Stimulated activated CD4-positive, alpha-beta T cell treated with anti-CD3 and anti-CD28 coated beads, Interleukin-1b, Interleukin-23, amount 100 ng/mL, for 4 hours (primary cell): ENCODE measurements around the gene WASF3.
"Not testable (repeated sequence)": the region's sequence is repeated elsewhere in the genome, so short reads cannot be mapped to it uniquely, and the experiment has no call there.

Experiments
- DNase-seq, 2 donors: peaks; one replicate each; pipeline ENCODE4 v3.0.0-alpha.2; 2020; ENCODE audit warnings: low read depth in 2 of 2

The WASF3 gene

DNA sequence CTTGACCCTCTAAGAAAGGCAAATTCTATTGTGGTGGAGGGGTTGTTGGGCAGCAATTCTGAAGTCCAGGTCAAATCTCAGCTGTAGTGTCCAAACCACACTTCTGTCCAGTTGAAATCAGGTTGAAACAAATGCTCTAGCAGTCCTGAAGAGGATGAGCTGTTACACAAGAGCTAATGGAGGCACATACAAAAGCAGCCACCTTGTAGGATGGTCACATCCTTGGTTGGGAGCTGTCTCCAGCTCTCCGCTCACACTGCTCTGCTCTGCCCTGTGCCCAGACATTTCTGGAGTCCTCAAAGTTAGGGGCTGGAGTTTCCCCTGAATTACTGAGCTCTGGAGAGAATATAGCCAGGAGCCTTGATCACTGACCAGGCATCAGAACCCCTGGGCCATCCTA is 155.9 kb downstream of the WASF3 start:
- no peak for DNase-seq

DNA sequence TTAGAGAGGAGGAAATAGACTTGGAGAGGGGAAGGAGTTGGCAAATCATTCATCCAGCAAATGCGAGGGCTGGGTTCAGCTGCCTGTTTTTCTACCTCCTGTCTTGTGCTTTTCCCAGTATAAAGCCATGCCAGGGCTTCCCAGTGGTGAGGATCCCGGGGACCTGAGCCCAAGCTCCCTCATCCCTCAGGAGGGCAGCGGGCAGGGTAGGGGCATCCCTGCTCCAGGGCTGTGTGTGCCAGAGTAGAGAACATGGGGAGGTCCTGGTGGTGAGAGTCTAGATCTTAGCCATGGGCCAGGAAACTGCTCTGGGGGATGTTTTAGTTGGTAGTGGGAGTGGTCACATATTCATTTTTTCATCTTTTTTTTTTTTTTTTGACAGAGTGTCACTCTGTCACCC is 159.5 kb downstream of the WASF3 start:
- DNase-seq, result no peak

DNA sequence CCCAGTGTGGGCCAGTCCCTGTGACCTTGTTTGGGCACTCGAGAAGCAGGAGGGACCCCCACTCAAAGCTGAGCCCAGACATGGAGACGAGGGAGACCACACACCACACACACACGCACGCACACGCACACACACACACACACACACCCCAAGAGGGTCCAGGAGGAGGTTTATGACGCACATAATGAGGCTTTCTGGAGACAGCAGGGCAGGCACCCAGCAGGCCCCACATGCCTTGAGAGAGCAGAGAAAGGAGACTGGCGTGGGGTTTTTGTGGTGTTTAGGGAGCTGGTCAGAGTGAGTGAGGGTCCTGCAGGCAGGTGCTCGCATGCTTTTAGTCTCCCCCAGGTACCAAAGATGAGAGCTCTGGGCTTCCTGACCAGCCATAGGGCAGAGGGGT is 160.7 kb downstream of the WASF3 start:
- no peak for DNase-seq

DNA sequence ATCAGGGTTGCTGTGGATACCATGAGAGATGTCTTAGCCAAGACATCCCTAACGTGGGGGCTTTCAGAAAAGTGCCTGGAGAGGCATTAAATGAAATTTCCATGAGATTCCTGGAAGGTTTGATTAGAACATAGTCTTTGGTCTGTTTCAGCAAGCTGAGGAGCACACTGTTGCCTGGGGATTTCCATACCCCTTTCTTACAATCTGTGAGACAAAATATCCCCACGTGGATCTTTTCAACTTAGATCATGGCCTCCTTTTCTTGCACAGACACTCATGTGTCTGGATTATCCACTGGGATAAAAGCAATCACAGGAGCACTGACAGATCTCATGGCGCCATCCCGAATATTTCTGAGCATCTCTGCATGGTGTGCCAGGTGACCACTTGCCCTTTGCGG is 161.4 kb downstream of the WASF3 start:
- DNase-seq, result no peak

DNA sequence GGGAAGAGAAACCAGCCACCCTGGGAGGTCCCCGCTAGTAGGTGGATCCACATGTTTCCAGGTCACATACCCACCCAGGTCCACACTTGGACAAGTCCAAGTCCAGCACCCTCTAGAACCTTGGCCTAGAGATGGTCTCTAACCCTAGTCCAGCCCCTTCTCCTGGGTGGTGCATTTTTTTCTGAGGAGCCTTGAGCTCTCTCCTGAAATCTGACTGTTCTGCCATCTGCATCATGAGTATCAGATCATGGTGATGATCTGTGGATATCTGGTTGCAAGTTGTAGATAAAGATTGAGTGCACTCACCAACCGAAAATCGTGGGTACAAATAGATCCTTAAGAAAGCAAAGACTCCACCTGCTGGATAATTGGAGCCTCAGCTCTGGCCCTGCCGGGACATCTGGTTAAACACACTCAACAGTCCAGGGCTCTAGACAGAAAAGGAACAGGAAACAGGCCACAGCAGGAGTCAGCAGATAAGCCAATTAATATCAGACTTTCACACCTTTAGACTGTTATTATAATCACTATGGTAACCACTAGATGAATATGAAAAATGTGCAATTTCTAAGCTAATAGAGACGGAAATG is 162.0 kb downstream of the WASF3 start:
- DNase-seq, result no peak

DNA sequence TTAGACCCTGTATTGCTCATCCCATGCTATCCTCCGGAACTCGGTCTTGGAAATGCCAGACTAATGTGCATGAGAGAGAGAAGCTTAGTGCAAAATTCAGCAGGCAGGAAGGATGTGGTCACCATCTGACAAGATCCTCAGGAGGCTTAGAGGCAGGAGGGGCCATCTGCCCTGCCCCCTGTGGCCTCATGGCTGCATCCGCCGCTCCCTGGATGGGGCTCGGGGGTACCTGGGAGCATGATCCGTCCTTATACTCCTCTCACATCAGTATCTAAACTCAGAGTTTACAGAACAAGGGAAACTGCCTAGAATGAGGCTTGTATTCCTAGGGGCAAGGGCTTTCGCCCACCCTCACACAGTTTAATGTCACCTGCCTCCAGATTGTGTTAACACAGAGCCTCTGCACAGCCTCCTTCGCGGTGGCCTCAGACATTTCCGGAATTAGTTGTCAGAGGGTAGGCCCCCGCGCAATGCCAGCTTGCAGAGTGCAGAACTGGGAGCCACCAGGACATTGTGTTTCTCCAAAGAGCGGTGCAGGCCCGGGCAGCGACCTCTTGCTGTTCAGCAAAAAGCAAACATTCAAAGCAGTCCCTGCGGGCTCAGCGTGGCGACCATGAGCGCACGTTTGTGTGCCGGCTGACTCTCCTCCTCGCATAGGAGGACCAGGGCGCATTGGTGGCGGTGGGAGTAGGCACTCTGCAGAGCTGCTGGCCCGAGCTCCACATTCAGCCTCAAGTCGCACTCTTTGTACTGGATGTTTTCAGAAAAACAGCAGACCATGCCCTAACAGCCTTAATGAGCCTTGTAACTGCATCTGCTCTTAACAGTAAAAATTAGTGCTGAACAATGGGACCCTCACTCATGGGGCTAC is 164.0 kb downstream of the WASF3 start:
- peak in 1 of 2 donors; percentile 11 for DNase-seq

DNA sequence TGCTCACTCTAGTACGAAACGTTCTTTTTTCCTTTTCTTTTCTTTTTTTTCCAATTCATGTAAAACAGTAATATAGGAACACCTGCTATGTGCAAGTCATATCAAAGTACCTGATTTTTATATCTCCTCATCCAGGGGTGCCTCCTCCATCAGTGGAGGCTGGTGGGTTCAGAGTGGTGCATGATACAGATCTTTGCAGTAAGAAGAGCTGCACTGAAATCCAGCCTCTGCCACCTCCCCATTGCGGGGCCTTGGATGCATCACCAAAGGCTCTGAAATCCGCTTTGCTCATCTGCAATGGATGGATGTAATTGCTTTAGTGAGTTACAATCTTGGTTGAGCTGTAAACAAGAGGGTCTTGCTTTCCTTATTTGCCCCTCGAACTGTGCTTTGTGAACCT is 164.8 kb downstream of the WASF3 start:
- DNase-seq, result no peak

DNA sequence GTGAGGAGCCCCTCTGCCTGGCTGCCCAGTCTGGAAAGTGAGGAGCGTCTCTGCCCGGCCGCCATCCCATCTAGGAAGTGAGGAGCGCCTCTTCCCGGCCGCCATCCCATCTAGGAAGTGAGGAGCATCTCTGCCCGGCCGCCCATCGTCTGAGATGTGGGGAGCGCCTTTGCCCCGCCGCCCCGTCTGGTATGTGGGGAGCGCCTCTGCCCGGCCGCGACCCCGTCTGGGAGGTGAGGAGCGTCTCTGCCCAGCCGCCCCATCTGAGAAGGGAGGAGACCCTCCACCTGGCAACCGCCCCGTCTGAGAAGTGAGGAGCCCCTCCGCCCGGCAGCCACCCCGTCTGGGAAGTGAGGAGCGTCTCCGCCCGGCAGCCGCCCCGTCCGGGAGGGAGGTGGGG is 166.1 kb downstream of the WASF3 start:
- DNase-seq, result not testable (repeated sequence)

DNA sequence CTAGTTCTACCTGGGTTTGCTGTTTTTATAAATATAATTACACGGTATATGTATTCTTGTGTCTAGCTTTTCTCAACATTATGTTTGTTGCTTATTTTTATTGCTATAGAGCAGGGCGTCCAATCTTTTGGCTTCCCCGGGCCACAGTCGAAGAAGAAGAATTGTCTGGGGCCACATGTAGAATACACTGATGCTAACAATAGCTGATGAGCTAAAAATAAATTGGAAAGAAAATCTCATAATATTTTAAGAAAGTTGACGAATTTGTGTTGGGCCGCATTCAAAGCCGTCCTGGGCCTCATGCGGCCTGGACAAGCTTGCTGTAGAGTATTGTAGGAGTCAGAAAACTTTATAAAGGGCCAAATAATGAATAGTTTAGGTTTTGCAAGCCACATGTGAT is 169.2 kb downstream of the WASF3 start:
- no peak for DNase-seq

DNA sequence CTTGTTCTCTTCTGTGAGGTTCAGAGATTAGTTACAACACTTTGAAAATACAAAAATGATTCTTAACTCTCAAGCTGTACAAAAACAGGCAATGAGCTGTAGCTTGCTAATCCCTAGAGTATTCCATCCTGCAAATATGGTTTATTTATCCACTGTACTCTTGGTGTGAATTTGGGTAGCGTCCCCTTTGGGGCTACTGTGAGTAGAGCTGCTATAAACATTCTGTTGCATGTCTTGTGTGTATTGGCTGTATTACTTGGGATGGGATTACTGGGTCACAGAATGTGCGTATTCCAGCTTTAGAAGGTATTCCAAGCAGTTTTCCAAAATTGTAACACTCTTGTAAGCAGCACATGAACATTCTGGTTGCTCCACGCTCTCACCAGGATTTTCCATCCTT is 169.6 kb downstream of the WASF3 start:
- no peak for DNase-seq

DNA sequence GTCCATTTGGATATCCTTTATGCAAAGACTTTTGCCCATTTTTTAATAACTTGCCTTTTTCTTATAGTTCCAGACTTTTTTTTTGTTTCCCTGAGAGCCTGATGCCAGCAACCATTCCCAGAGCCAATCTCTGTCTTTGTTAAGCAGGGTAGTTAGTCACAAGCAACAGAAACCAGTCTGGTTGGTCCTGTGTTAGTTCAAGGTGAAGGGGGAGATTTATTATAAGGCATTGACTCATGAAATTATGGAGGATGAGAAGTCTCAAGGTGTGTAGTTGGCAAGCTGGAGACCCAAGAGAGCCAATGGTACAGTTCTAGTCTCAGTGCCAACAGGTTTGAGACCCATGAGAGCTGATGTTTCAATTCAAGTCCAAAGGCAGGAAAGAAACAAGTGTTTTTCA is 170.2 kb downstream of the WASF3 start:
- no peak for DNase-seq

DNA sequence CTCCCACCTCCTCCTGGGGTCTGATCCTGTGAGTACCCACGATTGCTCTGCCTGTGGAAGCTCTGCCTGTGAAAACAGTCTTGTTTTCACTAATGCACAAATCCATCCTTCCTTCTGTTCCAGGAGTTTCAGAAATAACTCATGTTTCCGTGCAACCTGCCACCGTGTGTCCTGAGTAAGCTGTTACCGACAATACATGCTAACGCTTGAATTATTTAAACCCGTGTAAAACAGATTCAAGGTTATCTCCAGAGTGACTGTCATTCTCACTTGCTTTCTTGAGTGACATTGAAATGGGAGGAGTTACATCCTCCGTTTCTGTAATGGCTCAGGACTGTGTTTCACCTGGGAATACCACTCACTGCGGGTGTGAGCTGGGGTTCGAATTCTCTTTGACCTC is 178.2 kb downstream of the WASF3 start:
- no peak for DNase-seq
